GM19452 (cell line): Measurements from ENCODE around the gene ZNF441.
"Not testable (repeated sequence)": the region's sequence is repeated elsewhere in the genome, so short reads cannot be mapped to it uniquely, and the experiment has no call there.

ENCODE experiments used
- ATAC-seq: cut with Tn5 transposase; IDR thresholded peaks from one replicate; pipeline ENCODE4 v1.9.1; 2021; ENCODE audit not compliant: unreplicated experiment

Gene ZNF441

GRCh38 chr19:11776669-11777068, 9.9 kb downstream of the ZNF441 start:
- ATAC-seq, result not testable (repeated sequence)

- no peak for ATAC-seq
Observed at GRCh38 chr19:11780431-11781020, 13.7 kb downstream of the ZNF441 start.

- ATAC-seq, result no peak
Observed at GRCh38 chr19:11781295-11782057, 14.7 kb downstream of the ZNF441 start.

GRCh38 chr19:11783767-11784166, 17.0 kb downstream of the ZNF441 start:
- no peak for ATAC-seq

DNA sequence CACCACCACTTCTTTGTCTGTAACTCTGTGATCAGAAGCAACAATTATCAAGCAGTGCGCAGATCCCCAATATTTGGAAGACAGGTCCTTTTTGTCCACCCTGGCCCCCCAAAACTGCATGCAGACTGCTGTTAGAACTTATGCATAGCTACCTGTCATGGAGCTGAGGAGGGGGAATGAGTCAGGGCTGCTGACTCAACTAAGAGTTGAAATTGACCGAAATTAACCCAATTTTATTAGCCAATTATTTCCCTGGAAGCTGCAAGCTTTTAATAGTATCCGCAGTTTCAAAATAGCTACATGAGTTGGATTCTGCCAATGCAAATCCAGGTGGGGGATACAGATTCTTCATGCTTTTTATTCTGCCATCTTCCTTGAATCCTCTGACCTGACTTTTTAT, 17.6 kb downstream of the ZNF441 start:
- ATAC-seq, result no peak

DNA sequence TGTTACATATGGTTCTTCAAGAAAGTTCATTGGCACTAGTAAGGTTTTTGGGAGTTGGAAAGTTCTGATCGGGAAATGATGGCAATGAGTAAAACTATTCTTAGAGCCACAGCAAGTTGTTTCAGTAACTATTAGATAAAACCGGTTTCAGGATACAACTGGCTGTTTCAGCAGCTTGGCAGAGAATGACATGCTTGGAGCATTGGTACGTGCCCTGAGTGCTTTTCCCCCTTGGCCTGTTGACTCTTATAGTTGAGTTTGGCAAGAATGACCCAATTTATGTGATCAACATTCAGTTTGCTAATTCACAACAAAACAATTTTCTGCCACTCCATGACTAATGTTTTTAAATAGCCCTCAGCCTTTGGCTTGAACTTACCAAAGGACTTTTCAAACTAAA, 20.7 kb downstream of the ZNF441 start:
- no peak for ATAC-seq

- no peak for ATAC-seq
Observed at GRCh38 chr19:11792942-11793341, 26.1 kb downstream of the ZNF441 start.

DNA sequence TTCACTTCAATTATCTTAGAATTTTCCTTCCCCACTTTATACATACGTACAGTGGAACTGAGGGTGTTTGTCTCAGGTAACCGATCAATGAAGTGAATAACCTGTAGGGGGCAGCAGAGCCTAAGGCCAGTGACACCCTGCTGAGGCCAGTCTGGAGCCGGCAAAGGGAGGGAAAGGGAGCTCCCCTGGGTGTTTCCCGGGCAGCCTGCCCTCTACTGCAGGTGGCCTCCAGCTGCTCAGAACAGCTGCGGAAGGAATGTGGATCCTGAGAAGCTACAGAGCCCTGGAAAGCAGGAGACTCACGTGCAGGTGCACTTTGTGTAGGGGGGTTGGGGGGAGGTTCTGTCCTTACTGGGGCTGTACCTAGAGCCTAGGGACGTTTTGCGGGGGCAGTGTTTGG, 30.7 kb downstream of the ZNF441 start:
- ATAC-seq, result no peak

DNA sequence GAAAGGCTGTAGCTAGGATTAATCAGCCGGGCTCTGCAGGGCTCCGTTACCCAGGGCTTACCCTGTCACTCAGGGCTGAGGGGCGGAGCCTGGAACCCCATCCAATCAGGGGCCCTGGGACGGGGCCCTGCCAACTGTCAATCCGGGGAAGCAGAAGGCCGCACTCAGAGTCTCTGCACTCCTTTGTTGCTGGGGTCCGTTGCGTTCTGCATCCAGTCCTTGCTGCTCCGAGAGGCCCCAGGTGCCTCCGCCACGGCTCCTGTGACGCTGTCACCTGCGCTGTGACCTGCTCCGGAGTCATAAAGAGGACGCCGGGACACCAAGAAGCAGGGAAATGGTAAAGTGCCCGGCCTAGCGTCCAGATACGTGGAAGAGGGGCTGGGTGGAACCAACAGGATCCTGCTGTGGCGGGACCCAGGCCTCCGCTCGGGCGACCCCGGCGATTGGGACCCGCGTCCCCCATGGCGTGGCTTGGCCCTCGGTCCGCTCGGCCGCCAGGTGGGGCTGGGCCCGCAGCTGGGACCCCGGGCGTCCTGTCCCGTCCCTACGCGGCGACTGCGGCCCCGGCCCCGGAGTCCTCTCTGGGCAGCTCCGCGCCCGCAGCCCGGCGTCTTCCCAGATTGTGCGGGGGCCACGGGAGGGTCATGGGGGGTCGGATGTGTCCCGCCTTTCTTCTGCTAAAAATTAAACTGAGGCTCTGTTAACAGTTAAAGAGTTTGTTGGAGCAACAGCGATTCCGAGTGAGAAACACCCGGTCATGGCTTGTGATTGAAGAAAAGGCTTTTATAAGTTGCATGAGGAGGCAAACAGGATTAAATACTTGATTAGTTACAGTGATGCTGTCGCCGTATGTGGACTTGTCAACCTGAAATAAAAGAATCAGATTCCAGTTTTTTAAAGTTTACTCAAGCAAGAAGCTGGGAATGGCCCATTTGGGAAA, 31.9 kb downstream of the ZNF441 start, which contains the start of gene ZNF491:
Gene ZNF491, plus strand, starts transcription at position 133 of the 940 bp plus-strand sequence. CDS start 7,431 bp downstream, outside the sequence.
- ATAC-seq, result peak; percentile 89

GRCh38 chr19:11806354-11807098, 39.7 kb downstream of the ZNF441 start:
- no peak for ATAC-seq

GRCh38 chr19:11807099-11807380, 40.2 kb downstream of the ZNF441 start:
- ATAC-seq, result no peak

DNA sequence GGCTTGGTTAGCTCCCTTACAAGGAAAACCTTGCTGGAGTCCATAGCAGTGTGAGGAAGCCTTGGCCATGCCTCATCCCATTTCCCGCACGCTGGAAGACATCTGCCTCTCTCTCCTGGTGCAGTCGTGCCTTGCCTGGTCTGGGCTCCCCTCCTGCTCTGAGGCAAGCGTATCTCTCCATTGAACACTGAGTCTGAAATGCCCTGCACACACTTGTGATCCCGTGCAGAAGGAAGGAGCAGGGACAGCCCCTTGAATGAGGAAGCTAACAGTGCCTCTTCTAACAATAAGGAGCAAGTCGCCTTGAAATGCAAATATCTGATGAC, 46.9 kb downstream of the ZNF441 start:
- no peak for ATAC-seq

GRCh38 chr19:11814029-11814699, 47.4 kb downstream of the ZNF441 start, which contains the start of gene ZNF440:
Gene ZNF440, plus strand, starts transcription at chr19:11814273. Its CDS starts 175 bp downstream, at chr19:11814448.
- peak; percentile 100 for ATAC-seq

DNA sequence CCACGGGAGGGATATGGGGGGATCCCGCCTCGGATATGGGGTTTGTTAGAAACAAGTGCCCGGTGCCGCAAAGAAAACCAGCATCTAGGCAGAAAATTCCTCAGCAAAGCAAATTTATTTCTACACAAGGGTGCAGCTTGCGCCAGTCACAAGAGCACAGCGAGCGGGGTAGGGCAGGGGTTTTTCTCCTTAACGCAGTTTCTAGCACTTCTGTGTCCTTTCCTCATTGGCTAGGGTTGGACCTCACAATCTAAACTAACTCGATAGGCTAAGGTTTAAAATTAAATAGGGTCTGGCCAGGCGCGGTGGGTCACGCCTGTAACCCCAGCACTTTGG, 47.9 kb downstream of the ZNF441 start:
- no peak for ATAC-seq

GRCh38 chr19:11821474-11822109, 54.8 kb downstream of the ZNF441 start:
- ATAC-seq, result no peak

GRCh38 chr19:11828957-11829876, 62.4 kb downstream of the ZNF441 start:
- not testable (repeated sequence) for ATAC-seq

DNA sequence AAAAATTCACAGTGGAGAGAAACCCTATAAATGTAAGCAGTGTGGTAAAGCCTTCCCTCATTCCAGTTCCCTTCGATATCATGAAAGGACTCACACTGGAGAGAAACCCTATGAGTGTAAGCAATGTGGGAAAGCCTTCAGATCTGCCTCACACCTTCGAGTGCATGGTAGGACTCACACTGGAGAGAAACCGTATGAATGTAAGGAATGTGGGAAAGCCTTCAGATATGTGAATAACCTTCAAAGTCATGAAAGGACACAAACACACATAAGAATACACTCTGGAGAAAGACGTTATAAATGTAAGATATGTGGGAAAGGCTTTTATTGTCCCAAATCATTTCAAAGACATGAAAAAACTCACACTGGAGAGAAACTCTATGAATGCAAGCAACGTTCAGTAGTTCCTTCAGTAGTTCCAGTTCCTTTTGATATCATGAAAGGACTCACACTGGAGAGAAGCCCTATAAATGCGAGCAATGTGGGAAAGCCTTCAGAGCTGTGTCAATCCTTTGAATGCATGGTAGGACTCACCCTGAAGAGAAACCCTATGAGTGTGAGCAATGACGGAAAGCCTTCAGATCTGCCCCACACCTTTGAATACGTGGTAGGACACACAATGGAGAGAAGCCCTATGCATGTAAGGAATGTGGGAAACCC, 65.6 kb downstream of the ZNF441 start:
- ATAC-seq, result no peak

GRCh38 chr19:11833541-11833940, 66.7 kb downstream of the ZNF441 start:
- no peak for ATAC-seq
